A172 (cell line): ENCODE measurements around the gene ZNF862. TPM values are rescaled to one million over a fixed set of nuclear protein-coding genes. Genes with fewer than 3 reads are reported as not detected.
"Not testable (repeated sequence)": the region's sequence is repeated elsewhere in the genome, so short reads cannot be mapped to it uniquely, and the experiment has no call there.

Experiments
- DNase-seq: peaks from one replicate; pipeline ENCODE4 v3.0.0-alpha.2; 2015; ENCODE audit warnings: low spot score
- total RNA-seq: library from RNA; depleted of rRNA; stranded (reverse); fragments of >200 nt; shearing (Covaris generic); gene quantifications from 2 replicates; pipeline ENCODE4 v1.2.3, GENCODE V29; 2014

Gene ZNF862
- total RNA-seq, 1 experiment from 2014 or later, result 3.7 TPM

GRCh38 chr7:149824748-149825566, 13.2 kb upstream of the ZNF862 start:
- DNase-seq, result no peak

- no peak for DNase-seq
These were observed 12.4 kb upstream of the ZNF862 start for GRCh38 chr7:149825567-149826343.

- DNase-seq, result no peak
These were observed 11.7 kb upstream of the ZNF862 start for GRCh38 chr7:149826344-149827088.

- DNase-seq, result no peak
These were observed 10.8 kb upstream of the ZNF862 start for GRCh38 chr7:149827089-149827981.

- DNase-seq, result no peak
These were observed 9.5 kb upstream of the ZNF862 start for GRCh38 chr7:149828357-149829309.

- DNase-seq, result not testable (repeated sequence)
These were observed 7.6 kb upstream of the ZNF862 start for GRCh38 chr7:149830527-149830926.

GRCh38 chr7:149830997-149831740, 7.0 kb upstream of the ZNF862 start:
- DNase-seq, result no peak

- no peak for DNase-seq
These were observed 6.4 kb upstream of the ZNF862 start for GRCh38 chr7:149831741-149832219.

- DNase-seq, result no peak
These were observed 5.7 kb upstream of the ZNF862 start for GRCh38 chr7:149832332-149833041.

- no peak for DNase-seq
These were observed 4.6 kb upstream of the ZNF862 start for GRCh38 chr7:149833495-149834130.

GRCh38 chr7:149834601-149835000, 3.6 kb upstream of the ZNF862 start:
- no peak for DNase-seq

- DNase-seq, result no peak
These were observed 1.7 kb upstream of the ZNF862 start for GRCh38 chr7:149836434-149836833.

GRCh38 chr7:149837564-149838223, 481 bp upstream of the ZNF862 start:
- no peak for DNase-seq

- peak; percentile 29 for DNase-seq
These were observed 825 bp downstream of the ZNF862 start for GRCh38 chr7:149838992-149839408.

GRCh38 chr7:149839933-149840332, 1.8 kb downstream of the ZNF862 start:
- no peak for DNase-seq

- no peak for DNase-seq
These were observed 5.4 kb downstream of the ZNF862 start for GRCh38 chr7:149843566-149843965.

GRCh38 chr7:149844445-149844844, 6.3 kb downstream of the ZNF862 start:
- DNase-seq, result no peak
